Left kidney (tissue), 2 donors: ENCODE measurements around the gene CBFA2T3. TPM values are rescaled to one million over a fixed set of nuclear protein-coding genes. Genes with fewer than 3 reads are reported as not detected.
"Not testable (repeated sequence)": the region's sequence is repeated elsewhere in the genome, so short reads cannot be mapped to it uniquely, and the experiment has no call there.

Experiments
- DNase-seq: peaks from one replicate; pipeline ENCODE4 v3.0.0-alpha.2; 2013
- polyA plus RNA-seq: library from polyadenylated mRNA; unstranded; fragments of 120-200 nt; gene quantifications from one replicate; pipeline ENCODE4 v1.2.1, GENCODE V29; 2013; ENCODE audit not compliant: insufficient read length

CBFA2T3 gene
- polyA plus RNA-seq, 1 donor: 2.1 TPM

- DNase-seq: no peak
Observed at GRCh38 chr16:88922826-88923410, 54.1 kb downstream of the CBFA2T3 start.

- DNase-seq: no peak
Observed at GRCh38 chr16:88922114-88922825, 54.7 kb downstream of the CBFA2T3 start.

- no peak for DNase-seq
Observed at GRCh38 chr16:88921591-88921990, 55.4 kb downstream of the CBFA2T3 start.

GRCh38 chr16:88920618-88921590 is 56.1 kb downstream of the CBFA2T3 start:
- no peak for DNase-seq

- DNase-seq: no peak
Observed at GRCh38 chr16:88919936-88920335, 57.1 kb downstream of the CBFA2T3 start.

- DNase-seq: not testable (repeated sequence)
Observed at GRCh38 chr16:88918896-88919295, 58.1 kb downstream of the CBFA2T3 start.

GRCh38 chr16:88917915-88918627 is 58.9 kb downstream of the CBFA2T3 start:
- no peak for DNase-seq

- DNase-seq: peak; percentile 68
Observed at GRCh38 chr16:88917146-88917914, 59.7 kb downstream of the CBFA2T3 start.

GRCh38 chr16:88915639-88916327 is 61.2 kb downstream of the CBFA2T3 start:
- DNase-seq: no peak

GRCh38 chr16:88914750-88915368 is 62.1 kb downstream of the CBFA2T3 start:
- no peak for DNase-seq

- DNase-seq: no peak
Observed at GRCh38 chr16:88913870-88914269, 63.1 kb downstream of the CBFA2T3 start.

GRCh38 chr16:88913001-88913612 is 63.9 kb downstream of the CBFA2T3 start:
- DNase-seq: no peak

GRCh38 chr16:88912556-88912955 is 64.5 kb downstream of the CBFA2T3 start:
- DNase-seq: no peak

GRCh38 chr16:88911946-88912310 is 65.1 kb downstream of the CBFA2T3 start:
- DNase-seq: no peak

GRCh38 chr16:88911136-88911945 is 65.7 kb downstream of the CBFA2T3 start:
- no peak for DNase-seq

- DNase-seq: no peak
Observed at GRCh38 chr16:88910284-88911135, 66.5 kb downstream of the CBFA2T3 start.

- no peak for DNase-seq
Observed at GRCh38 chr16:88909431-88910210, 67.4 kb downstream of the CBFA2T3 start.
